Astrocyte of the cerebellum (primary cell): ENCODE data around the gene ZBTB5.

Source experiments
- DNase-seq: peaks from one replicate; pipeline ENCODE4 v3.0.0-alpha.2; 2011; ENCODE audit warnings: low read depth
- H3K4me3 ChIP-seq: 2 replicates; pipeline ENCODE4 v1.5.1; 2011; ENCODE audit warnings: mild to moderate bottlenecking, low read depth, low read length, moderate library complexity
- CTCF ChIP-seq: IDR thresholded peaks from 2 replicates; pipeline ENCODE4 v1.5.1; 2012; ENCODE audit warnings: low read length, low read depth, moderate library complexity, mild to moderate bottlenecking; ENCODE audit errors: missing control alignments
- in situ Hi-C: cut with HindIII; loops from 2 replicates; pipeline ENCODE4 v1.10.0; 2017; ENCODE audit warnings: low sequenced_read_pairs

ZBTB5 gene

GRCh38 chr9:37407468-37407867 lies 57.8 kb downstream of the ZBTB5 start:
- TF ChIP-seq CTCF: peak; percentile 28
- in situ Hi-C loops: no loop called here
- DNase-seq: no peak
- H3K4me3 ChIP-seq: no peak overlapping the region

- in situ Hi-C loops: no loop called here
- no peak for DNase-seq
- no peak for TF ChIP-seq CTCF
- H3K4me3 ChIP-seq: no peak overlapping the region
Measured at GRCh38 chr9:37406603-37407401, 58.4 kb downstream of the ZBTB5 start.

- no peak overlapping the region for H3K4me3 ChIP-seq
- TF ChIP-seq CTCF: no peak
- no peak for DNase-seq
- in situ Hi-C loops: no loop called here
Measured at GRCh38 chr9:37405764-37406380, 59.4 kb downstream of the ZBTB5 start.

GRCh38 chr9:37405350-37405749 lies 59.9 kb downstream of the ZBTB5 start:
- in situ Hi-C loops: no loop called here
- no peak overlapping the region for H3K4me3 ChIP-seq
- TF ChIP-seq CTCF: no peak
- no peak for DNase-seq

GRCh38 chr9:37404590-37404989 lies 60.7 kb downstream of the ZBTB5 start:
- DNase-seq: no peak
- no peak overlapping the region for H3K4me3 ChIP-seq
- in situ Hi-C loops: no loop called here
- no peak for TF ChIP-seq CTCF

- TF ChIP-seq CTCF: no peak
- DNase-seq: no peak
- H3K4me3 ChIP-seq: no peak overlapping the region
- in situ Hi-C loops: no loop called here
Measured at GRCh38 chr9:37399336-37399735, 65.9 kb downstream of the ZBTB5 start.
